RWPE2 (cell line): ENCODE data around the gene SYTL3.

Experiments
- ATAC-seq: fragments of 200-7000 bp; cut with Tn5 transposase; 3 replicates; pipeline ENCODE4 v1.9.1; 2021; ENCODE audit warnings: low read depth
- DNase-seq: peaks from one replicate; pipeline ENCODE4 v3.0.0-alpha.2; 2020; ENCODE audit warnings: low spot score
- H3K27ac ChIP-seq: fragments of 450-650 bp; 2 replicates; pipeline ENCODE4 v1.5.1; 2017; ENCODE audit warnings: mild to moderate bottlenecking; ENCODE audit not compliant: poor library complexity, severe bottlenecking
- H3K27me3 ChIP-seq: fragments of 250-450 bp; sonication (Bioruptor Pico); 2 replicates; pipeline ENCODE4 v1.5.1; 2021; ENCODE audit warnings: mild to moderate bottlenecking, moderate library complexity; ENCODE audit not compliant: insufficient read depth, poor library complexity, severe bottlenecking
- H3K36me3 ChIP-seq: fragments of 250-450 bp; sonication (Bioruptor Pico); 2 replicates; pipeline ENCODE4 v1.5.1; 2020; ENCODE audit warnings: low read depth, mild to moderate bottlenecking, moderate library complexity
- H3K4me1 ChIP-seq: fragments of 250-450 bp; sonication (Bioruptor Pico); 2 replicates; pipeline ENCODE4 v1.5.1; 2021; ENCODE audit warnings: mild to moderate bottlenecking, moderate library complexity; ENCODE audit not compliant: insufficient read depth, poor library complexity, severe bottlenecking
- H3K4me3 ChIP-seq: fragments of 250-450 bp; sonication (Bioruptor Pico); 2 replicates; pipeline ENCODE4 v1.5.1; 2021; ENCODE audit warnings: mild to moderate bottlenecking, moderate library complexity; ENCODE audit not compliant: severe bottlenecking
- H3K9me3 ChIP-seq: fragments of 250-450 bp; sonication (Bioruptor Pico); 2 replicates; pipeline ENCODE4 v1.5.1; 2021; ENCODE audit warnings: mild to moderate bottlenecking, moderate library complexity; ENCODE audit not compliant: severe bottlenecking
- CTCF ChIP-seq: fragments of 450-650 bp; IDR thresholded peaks from one replicate; pipeline ENCODE4 v1.5.1; 2017; ENCODE audit warnings: mild to moderate bottlenecking, moderate library complexity; ENCODE audit not compliant: poor library complexity, severe bottlenecking

The SYTL3 gene

GRCh38 chr6:158703111-158703836, 53.4 kb downstream of the SYTL3 start:
- ATAC-seq (no peak), DNase-seq (no peak)
- Histone ChIP-seq H3K36me3 (no peaks in the 10 kb centered on the region), H3K4me1 (peaks cover 22% of the 10 kb centered on the region), H3K27me3 (no peaks in the 10 kb centered on the region), H3K9me3 (no peaks in the 10 kb centered on the region), H3K4me3 (no peak overlapping the region), H3K27ac (no peak overlapping the region)
- no peak for TF ChIP-seq CTCF

- Histone ChIP-seq H3K36me3 (no peaks in the 10 kb centered on the region), H3K27ac (no peak overlapping the region), H3K27me3 (no peaks in the 10 kb centered on the region), H3K9me3 (no peaks in the 10 kb centered on the region), H3K4me1 (peaks cover 22% of the 10 kb centered on the region), H3K4me3 (peak overlapping the region; percentile 21)
- TF ChIP-seq CTCF, result peak; percentile 99
- DNase-seq (no peak), ATAC-seq (peak; percentile 90)
These were observed 54.3 kb downstream of the SYTL3 start for GRCh38 chr6:158703837-158704822.

GRCh38 chr6:158705386-158706126, 55.7 kb downstream of the SYTL3 start:
- H3K4me1 ChIP-seq, result peaks cover 22% of the 10 kb centered on the region
- no peaks in the 10 kb centered on the region for H3K36me3 ChIP-seq
- H3K27me3 ChIP-seq, result no peaks in the 10 kb centered on the region
- no peak overlapping the region for H3K4me3 ChIP-seq
- H3K27ac ChIP-seq, result peak overlapping the region; percentile 34
- H3K9me3 ChIP-seq, result no peaks in the 10 kb centered on the region
- DNase-seq (no peak), ATAC-seq (no peak)
- TF ChIP-seq CTCF, result no peak

GRCh38 chr6:158706369-158706982, 56.6 kb downstream of the SYTL3 start:
- Histone ChIP-seq H3K27me3 (no peaks in the 10 kb centered on the region), H3K4me3 (no peak overlapping the region), H3K4me1 (peaks cover 22% of the 10 kb centered on the region), H3K9me3 (no peaks in the 10 kb centered on the region), H3K36me3 (no peaks in the 10 kb centered on the region), H3K27ac (peak overlapping the region; percentile 34)
- TF ChIP-seq CTCF, result peak; percentile 56
- no peak for DNase-seq
- peak; percentile 51 for ATAC-seq
